ENCODE data around the gene PIEZO1.

DNA sequence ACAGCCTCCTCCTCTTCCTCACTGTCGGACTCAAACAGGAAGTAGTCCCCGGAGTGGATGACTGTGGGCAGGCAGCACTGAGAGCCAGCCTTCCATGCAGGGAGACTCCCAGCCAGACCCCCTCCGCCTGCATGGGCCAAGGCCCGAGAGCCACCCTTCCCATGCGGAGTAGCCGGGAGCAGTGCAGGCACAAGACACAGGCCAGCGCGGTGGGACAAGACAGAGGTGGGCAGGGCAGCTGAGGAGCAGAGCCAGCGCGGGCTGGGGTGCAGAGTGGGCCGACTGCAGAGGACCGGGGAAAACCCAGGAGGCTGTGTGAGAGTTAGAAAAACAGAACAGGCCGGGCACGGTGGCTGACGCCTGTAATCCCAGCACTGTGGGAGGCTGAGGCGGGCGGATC is 61.1 kb downstream of the PIEZO1 start:
- TF ChIP-seq, protein P1, sequence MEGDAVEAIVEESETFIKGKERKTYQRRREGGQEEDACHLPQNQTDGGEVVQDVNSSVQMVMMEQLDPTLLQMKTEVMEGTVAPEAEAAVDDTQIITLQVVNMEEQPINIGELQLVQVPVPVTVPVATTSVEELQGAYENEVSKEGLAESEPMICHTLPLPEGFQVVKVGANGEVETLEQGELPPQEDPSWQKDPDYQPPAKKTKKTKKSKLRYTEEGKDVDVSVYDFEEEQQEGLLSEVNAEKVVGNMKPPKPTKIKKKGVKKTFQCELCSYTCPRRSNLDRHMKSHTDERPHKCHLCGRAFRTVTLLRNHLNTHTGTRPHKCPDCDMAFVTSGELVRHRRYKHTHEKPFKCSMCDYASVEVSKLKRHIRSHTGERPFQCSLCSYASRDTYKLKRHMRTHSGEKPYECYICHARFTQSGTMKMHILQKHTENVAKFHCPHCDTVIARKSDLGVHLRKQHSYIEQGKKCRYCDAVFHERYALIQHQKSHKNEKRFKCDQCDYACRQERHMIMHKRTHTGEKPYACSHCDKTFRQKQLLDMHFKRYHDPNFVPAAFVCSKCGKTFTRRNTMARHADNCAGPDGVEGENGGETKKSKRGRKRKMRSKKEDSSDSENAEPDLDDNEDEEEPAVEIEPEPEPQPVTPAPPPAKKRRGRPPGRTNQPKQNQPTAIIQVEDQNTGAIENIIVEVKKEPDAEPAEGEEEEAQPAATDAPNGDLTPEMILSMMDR (IDR thresholded peaks at IDR 0.05 in 8 of 11, conservative IDR thresholded peaks at IDR 0.05 in 3 of 11), result no peak
- TF ChIP-seq POLR2AphosphoS5 (IDR thresholded peaks at IDR 0.05), result peak in 2 of 3 donors; percentile 16 to 22
